ENCODE results near the gene KRTAP10-11.
"Not testable (repeated sequence)": the region's sequence is repeated elsewhere in the genome, so short reads cannot be mapped to it uniquely, and the experiment has no call there.

Gene KRTAP10-11

GRCh38 chr21:44614961-44615391 lies 31.2 kb upstream of the KRTAP10-11 start:
- no peak for DNase-seq (ENCODE audit: low read depth in 2 of 2)

DNA sequence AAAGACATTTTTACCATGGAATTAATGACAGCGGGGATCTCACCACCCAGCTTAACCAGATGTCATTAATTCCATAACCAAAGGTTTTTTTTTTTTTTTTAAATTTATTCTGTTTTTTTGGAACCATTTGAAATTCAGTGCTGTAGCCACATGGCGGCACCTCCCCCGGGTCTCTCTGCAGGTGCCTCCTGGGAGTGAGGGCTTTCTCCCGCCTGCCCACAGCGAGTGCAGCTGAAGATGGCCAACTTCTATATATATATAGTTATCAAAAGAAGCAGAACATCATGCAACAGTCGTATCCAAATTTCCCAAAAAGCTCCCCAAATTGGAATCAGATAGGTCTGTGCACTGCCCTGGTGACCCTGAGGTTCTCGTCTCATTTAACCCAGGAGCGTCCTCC lies 30.7 kb upstream of the KRTAP10-11 start:
- DNase-seq (ENCODE audit: low read depth in 2 of 2) = no peak

DNA sequence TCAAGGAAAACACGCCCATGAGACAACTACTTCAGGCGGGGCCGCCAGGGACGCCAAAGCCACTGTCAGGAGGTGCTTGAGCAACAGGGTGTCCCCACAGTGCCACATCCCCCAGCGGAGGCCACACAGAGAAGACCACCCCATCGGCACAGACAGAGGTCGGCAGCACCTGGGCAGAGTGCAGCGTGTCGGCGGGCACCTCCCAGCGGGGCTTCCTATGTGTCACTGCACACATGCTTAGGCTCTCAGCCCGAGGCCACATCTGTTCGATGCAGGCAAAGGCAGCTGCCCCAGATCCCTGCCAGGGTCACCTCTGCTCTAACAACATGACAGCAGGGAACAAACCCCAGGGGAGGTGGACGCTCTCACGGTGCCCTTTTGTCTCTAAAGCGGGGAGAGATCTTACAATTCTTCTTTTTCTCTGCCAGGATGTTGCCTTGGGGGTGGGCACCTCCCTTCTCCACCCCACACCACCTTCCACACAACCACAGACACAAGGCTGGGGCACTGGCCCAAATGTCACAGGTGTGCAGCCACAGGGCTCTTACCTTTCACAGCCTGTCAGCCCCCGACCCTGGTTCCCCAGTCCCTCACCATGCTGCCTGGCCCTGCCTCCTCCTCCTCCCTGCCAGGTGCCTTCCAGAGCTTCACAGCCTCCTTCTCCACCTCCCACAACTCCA lies 30.2 kb upstream of the KRTAP10-11 start:
- no peak for DNase-seq (ENCODE audit: low read depth in 2 of 2)

GRCh38 chr21:44616591-44616926 lies 29.7 kb upstream of the KRTAP10-11 start:
- DNase-seq (ENCODE audit: low read depth in 2 of 2) = no peak

- DNase-seq (ENCODE audit: low read depth in 2 of 2) = no peak
Observed at GRCh38 chr21:44617071-44617501, 29.1 kb upstream of the KRTAP10-11 start.

DNA sequence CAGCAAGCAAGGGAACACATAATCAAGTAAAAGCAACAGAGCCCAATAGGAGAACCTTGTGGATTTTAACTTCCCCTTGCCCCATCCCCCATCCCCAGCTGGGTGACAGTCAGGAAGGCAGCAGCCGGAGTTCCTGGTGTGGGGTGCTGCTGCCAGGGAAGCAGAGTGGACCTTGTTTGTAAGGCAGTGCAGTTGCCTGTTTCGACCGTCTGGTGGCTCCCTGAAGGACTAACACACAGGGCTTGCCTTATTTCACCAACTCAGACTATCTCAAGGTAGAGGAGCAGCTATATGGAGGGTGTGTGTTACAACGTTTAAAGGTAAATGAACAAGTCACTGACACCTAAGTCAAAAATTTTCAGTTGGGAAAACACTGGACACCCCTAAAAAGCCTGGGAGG lies 27.7 kb upstream of the KRTAP10-11 start:
- DNase-seq (ENCODE audit: low read depth in 2 of 2) = no peak

GRCh38 chr21:44618909-44619308 lies 27.3 kb upstream of the KRTAP10-11 start:
- peak; percentile 22 to 25 for DNase-seq (ENCODE audit: low read depth in 2 of 2)

GRCh38 chr21:44619886-44620285 lies 26.3 kb upstream of the KRTAP10-11 start:
- DNase-seq (ENCODE audit: low read depth in 2 of 2) = no peak

DNA sequence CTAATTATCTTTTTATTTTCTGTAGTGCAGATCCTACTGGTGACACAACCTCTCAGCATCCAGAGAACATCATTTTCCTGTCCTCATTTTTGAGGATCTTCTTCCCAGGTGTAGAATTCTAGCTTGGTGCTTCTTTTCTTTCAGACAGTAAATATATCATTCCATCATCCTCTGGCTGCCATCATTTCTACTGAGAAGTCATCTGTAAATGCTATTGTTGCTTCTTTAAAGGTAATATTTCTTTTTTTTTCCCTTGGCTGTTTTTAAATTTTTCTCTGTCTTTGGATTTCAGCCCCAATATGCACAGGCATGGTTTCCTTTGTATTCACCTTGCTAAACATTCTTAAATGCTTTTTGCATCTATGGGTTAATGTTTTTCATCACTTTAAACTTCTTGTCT lies 22.6 kb upstream of the KRTAP10-11 start:
- no peak for DNase-seq (ENCODE audit: low read depth in 2 of 2)

DNA sequence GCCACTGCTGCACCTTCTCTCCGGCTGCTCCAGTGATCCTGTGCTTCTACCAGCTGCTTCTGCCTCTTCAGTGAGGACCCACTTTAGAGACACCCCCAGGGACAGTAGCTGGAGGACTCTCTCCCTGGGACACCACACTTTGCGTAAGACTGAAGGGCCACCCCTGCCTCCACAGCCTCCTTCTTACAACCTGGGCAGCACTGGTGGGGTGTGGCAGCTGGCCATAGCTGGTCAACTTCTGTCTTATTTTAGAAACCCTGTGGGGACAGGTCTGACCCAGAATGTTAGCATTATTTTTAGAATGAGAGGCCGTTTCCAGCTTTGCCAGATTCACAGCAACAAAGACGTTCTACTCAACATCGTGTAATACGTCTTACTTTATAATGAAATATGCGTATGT lies 20.5 kb upstream of the KRTAP10-11 start:
- no peak for DNase-seq (ENCODE audit: low read depth in 2 of 2)

- DNase-seq (ENCODE audit: low read depth in 2 of 2) = no peak
Observed at GRCh38 chr21:44626262-44626661, 20.0 kb upstream of the KRTAP10-11 start.

DNA sequence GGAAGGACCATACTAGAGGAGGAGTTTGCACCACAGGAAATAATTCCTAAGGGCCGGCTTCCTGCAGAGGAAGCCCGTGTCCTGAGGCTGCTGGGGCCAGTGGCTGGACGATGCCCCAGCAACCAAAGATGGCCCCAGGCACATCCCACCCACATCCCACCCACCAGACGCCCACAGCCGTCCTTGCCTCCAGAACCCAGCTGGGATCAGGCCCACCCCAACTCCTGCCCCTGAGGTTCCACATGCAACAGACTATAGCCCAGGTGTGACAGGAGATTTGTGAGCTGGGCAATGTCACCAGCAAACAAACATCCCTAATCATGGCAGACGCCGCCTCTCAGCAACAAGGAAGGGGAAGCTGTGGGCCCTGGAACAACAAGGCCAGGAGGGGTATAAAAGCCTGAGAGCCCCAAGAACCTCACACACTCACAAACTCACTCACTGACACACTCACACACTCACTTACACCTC lies 19.5 kb upstream of the KRTAP10-11 start, which contains the start of gene KRTAP10-9:
Gene KRTAP10-9 (plus strand): TSS at position 421 of the 471 bp plus-strand sequence. CDS start 79 bp downstream, outside the sequence.
- DNase-seq (ENCODE audit: low read depth in 2 of 2) = no peak

- DNase-seq (ENCODE audit: low read depth in 2 of 2) = not testable (repeated sequence)
Observed at GRCh38 chr21:44627181-44627822, 18.9 kb upstream of the KRTAP10-11 start.

DNA sequence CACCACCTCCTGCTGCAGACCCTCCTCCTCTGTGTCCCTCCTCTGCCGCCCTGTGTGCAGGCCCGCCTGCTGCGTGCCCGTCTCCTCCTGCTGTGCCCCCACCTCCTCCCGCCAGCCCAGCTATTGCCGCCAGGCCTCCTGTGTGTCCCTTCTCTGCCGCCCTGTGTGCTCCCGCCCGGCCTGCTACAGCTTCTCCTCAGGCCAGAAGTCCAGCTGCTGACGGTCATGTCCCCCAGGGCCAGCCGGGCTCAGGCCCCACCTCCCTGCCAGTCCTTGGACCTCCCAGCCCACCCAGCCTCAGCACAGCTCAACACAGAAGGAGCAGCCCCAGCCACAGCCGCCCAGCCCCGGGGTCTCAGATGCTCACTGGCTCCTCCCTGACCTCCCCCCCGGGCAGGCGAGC lies 18.4 kb upstream of the KRTAP10-11 start:
- not testable (repeated sequence) for DNase-seq (ENCODE audit: low read depth in 2 of 2)

DNA sequence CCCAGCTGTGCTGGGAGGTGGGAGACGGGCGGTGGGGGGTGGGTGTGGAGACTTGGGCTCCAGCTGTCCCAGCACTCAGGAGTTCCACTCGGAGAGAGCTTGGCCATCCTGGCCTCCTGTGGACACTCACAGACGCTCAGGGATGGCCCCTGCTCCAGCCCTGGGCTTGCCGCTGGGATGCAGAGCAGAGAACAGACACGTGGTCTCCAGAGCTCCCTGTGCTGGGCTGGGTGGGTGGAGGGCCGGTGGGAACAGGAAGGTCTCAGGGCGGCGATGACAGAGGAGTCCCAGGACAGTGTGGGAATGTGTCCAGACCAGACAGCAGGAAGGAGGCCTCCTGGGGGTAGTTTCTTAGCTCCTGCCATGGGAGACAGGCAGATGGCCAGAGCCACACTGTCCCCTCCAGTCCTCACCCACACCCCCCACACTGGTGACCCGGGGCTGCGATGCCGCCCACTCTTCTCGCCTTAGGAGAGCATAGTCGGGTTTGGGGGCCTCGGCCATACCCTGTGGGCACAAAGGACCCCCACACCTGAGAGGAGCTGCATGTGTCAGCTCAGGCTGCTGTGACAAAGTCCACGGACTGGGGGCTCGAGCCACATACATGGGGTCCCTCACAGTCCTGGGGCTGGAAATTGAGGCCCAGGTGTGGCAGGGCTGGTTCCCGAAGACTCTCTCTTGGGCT lies 17.4 kb upstream of the KRTAP10-11 start:
- DNase-seq (ENCODE audit: low read depth in 2 of 2) = no peak

GRCh38 chr21:44630440-44630839 lies 15.8 kb upstream of the KRTAP10-11 start:
- DNase-seq (ENCODE audit: low read depth in 2 of 2) = no peak

- no peak for DNase-seq (ENCODE audit: low read depth in 2 of 2)
Observed at GRCh38 chr21:44632067-44632466, 14.1 kb upstream of the KRTAP10-11 start.

DNA sequence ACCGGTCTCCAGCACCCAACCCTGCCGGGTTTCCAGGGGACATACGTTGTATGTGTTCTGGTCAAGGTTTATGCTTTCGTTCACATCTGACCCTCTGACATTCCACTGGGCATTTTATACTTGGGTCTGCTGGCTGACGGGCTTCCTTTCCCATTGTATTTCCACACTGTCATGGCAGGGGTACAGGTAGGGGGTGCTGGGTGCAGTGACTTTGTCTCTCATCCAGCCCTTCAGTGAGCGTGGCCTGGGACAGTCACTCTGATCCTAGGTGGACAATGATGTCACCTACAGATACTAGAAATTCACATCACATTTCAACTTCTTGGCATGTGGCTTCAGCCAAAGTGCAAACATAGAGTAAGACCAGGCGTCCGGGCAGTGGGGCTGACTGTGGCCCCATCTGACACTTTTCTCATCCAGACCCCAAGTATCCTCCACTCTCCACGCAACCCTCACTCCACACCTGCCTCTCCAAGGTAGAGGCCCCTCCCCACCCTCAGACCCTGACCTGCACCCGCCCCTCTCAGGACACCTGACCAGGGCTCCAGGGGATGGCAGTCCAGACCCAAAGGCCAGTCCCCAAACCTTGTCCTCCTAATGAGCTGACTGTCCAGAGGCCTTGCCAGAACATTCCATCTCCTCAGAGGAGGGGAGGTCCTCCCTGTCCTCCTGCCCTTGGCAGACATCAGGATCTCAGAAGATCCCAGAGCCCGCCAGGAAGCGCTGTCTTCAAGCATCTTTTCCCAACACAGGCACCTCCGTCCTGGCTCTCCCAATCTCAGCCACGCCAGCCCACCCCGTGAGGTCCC lies 9.8 kb upstream of the KRTAP10-11 start:
- no peak for DNase-seq (ENCODE audit: low read depth in 2 of 2)

DNA sequence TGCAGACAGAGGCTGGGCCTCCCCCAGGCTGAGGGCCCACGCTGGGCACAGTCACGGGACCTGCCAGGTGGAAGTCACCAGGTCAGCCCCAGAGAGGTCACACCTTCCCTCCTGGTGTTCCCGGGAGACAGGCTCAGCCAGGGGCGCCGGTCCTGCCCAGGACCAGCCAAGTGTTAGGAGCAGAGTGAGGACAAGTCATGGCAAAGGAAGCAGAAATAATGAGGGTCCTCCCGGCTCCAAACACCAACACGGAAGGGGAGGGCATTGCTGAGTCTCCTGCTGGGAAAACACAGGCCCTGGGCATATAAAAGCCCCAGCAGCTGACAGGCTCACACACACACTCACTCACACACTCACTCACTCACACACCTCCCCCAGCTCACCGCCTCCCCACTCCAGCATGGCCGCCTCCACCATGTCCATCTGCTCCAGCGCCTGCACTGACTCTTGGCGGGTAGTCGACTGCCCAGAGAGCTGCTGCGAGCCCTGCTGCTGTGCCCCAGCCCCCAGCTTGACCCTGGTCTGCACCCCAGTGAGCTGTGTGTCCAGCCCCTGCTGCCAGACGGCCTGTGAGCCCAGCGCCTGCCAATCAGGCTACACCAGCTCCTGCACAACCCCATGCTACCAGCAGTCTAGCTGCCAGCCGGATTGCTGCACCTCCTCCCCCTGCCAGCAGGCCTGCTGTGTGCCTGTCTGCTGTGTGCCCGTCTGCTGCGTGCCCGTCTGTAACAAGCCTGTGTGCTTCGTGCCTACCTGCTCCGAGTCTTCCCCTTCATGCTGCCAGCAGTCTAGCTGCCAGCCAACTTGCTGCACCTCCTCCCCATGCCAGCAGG lies 9.0 kb upstream of the KRTAP10-11 start, which contains the start of gene KRTAP10-10:
Gene KRTAP10-10 (plus strand): TSS at position 339 of the 833 bp plus-strand sequence. CDS start 62 bp downstream, at position 401.
- DNase-seq (ENCODE audit: low read depth in 2 of 2) = no peak

- DNase-seq (ENCODE audit: low read depth in 2 of 2) = not testable (repeated sequence)
Observed at GRCh38 chr21:44637851-44638348, 8.3 kb upstream of the KRTAP10-11 start.

Measured in stimulated activated CD4-positive, alpha-beta T cell treated with anti-CD3 and anti-CD28 coated beads, Interleukin-15, amount 100 ng/mL, for 48 hours (primary cell).